ENCODE measurements around the gene KCNT1.

DNA sequence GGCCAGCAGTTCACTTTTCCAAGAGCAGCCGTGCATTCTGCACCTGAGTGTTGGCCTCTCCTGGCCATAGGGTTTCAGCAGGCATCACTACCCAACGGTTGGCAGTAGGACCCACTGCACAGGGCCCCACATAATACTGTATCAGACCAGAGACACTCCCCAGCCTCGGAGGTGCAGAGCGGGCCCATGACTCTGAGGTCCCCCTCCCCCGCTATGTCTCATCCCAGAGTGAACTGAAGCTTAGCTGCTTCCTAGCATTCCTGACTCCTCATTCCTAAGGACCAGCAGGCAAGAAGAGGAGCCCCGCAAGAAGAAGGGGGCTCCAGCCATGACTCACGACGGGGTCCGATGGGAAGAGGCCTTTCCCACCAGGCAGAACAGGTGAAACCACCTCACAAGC, 138.1 kb downstream of the KCNT1 start:
- no peak for TF ChIP-seq EZH2 (IDR thresholded peaks at IDR 0.05; ENCODE audit: borderline replicate concordance, low read depth, low read length, poor library complexity, severe bottlenecking)
- TF ChIP-seq, protein P1, sequence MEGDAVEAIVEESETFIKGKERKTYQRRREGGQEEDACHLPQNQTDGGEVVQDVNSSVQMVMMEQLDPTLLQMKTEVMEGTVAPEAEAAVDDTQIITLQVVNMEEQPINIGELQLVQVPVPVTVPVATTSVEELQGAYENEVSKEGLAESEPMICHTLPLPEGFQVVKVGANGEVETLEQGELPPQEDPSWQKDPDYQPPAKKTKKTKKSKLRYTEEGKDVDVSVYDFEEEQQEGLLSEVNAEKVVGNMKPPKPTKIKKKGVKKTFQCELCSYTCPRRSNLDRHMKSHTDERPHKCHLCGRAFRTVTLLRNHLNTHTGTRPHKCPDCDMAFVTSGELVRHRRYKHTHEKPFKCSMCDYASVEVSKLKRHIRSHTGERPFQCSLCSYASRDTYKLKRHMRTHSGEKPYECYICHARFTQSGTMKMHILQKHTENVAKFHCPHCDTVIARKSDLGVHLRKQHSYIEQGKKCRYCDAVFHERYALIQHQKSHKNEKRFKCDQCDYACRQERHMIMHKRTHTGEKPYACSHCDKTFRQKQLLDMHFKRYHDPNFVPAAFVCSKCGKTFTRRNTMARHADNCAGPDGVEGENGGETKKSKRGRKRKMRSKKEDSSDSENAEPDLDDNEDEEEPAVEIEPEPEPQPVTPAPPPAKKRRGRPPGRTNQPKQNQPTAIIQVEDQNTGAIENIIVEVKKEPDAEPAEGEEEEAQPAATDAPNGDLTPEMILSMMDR (conservative IDR thresholded peaks at IDR 0.05; ENCODE audit: low read depth, low read length) = no peak
